Measurements from ENCODE around the gene CADPS.

CADPS gene

DNA sequence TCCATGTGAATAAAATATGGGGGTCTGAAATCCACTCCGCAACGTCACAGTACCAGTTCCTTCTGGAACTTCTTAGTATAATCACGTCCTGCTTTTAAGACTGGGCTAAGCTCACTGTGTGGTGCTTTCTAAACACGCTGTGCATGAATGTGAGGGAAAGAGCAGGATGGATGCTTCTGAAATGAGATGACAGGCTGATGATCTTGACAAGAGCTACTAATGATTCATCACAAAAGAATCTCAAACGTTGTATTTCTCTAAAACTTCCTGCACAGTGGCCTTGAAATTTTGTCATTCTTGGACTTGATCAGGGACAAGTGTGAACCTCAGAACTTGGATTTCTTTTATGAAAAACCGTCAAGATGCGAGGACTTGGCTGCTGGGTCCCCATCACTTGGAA lies 221.4 kb downstream of the CADPS start:
- Mint-ChIP-seq H3K4me3 (no peak overlapping the region), H3K27ac (no peak overlapping the region), H3K27me3 (ENCODE audit: low read depth, poor library complexity) (peaks cover 18% of the 10 kb centered on the region), H3K4me1 (no peaks in the 10 kb centered on the region), H3K36me3 (ENCODE audit: low read depth) (no peaks in the 10 kb centered on the region), H3K9me3 (no peaks in the 10 kb centered on the region)
- TF ChIP-seq CTCF (IDR thresholded peaks at IDR 0.05) = no peak
- no peak for DNase-seq

DNA sequence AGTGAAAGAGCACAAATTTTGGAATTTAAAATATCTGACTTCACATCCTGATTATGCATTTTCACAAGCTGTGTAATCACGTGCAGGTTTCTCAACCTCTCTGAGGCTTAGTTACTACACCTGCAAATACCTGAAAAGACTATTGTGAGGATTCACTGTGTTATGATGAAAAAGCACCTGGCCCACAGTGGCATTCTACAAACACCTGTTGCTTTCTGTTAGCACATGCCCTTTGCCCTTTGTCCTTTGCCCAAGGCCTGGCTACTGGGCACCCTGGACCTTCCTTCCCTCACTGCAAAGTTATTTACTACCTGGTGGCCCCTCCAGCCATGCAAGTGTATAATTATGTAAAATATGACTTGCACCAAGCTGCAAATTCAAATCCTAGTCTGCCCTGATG lies 227.5 kb downstream of the CADPS start:
- no peaks in the 10 kb centered on the region for H3K36me3 Mint-ChIP-seq (ENCODE audit: low read depth)
- no peak overlapping the region for H3K4me3 Mint-ChIP-seq
- DNase-seq = no peak
- H3K27ac Mint-ChIP-seq = no peak overlapping the region
- H3K9me3 Mint-ChIP-seq = no peaks in the 10 kb centered on the region
- TF ChIP-seq CTCF (IDR thresholded peaks at IDR 0.05) = no peak
- no peaks in the 10 kb centered on the region for H3K4me1 Mint-ChIP-seq
- H3K27me3 Mint-ChIP-seq (ENCODE audit: low read depth, poor library complexity) = peaks cover 4% of the 10 kb centered on the region

- no peaks in the 10 kb centered on the region for H3K9me3 Mint-ChIP-seq
- DNase-seq = no peak
- H3K4me3 Mint-ChIP-seq = no peak overlapping the region
- H3K27me3 Mint-ChIP-seq (ENCODE audit: low read depth, poor library complexity) = no peaks in the 10 kb centered on the region
- H3K36me3 Mint-ChIP-seq (ENCODE audit: low read depth) = no peaks in the 10 kb centered on the region
- no peaks in the 10 kb centered on the region for H3K4me1 Mint-ChIP-seq
- TF ChIP-seq CTCF (IDR thresholded peaks at IDR 0.05) = no peak
- H3K27ac Mint-ChIP-seq = no peak overlapping the region
These were observed 230.7 kb downstream of the CADPS start for GRCh38 chr3:62644493-62644892.

DNA sequence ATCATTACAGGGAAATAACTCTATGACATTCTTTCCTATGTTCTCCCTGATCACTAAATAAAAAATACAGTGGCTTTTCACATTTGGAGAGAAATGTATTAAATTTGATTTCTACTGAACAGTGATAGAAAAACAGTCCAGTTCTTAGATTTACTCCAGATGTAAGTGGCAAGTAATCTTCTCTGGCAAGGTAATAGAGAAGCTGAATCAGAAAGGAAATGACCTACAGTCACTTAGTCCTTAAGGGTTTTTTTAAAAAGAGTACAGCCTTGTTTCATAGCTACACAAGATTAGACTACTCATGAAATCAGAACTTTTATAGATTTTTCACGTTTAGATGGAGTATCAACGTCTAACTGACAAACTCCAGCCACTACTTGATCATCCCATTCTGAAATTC lies 236.9 kb downstream of the CADPS start:
- Mint-ChIP-seq H3K27ac (no peak overlapping the region), H3K9me3 (no peaks in the 10 kb centered on the region), H3K4me1 (no peaks in the 10 kb centered on the region), H3K36me3 (ENCODE audit: low read depth) (no peaks in the 10 kb centered on the region), H3K4me3 (no peak overlapping the region), H3K27me3 (ENCODE audit: low read depth, poor library complexity) (peaks cover 4% of the 10 kb centered on the region)
- DNase-seq = no peak
- TF ChIP-seq CTCF (IDR thresholded peaks at IDR 0.05) = no peak

- no peak overlapping the region for H3K27ac Mint-ChIP-seq
- H3K4me3 Mint-ChIP-seq = no peak overlapping the region
- H3K27me3 Mint-ChIP-seq (ENCODE audit: low read depth, poor library complexity) = peaks cover 4% of the 10 kb centered on the region
- TF ChIP-seq CTCF (IDR thresholded peaks at IDR 0.05) = no peak
- H3K4me1 Mint-ChIP-seq = no peaks in the 10 kb centered on the region
- DNase-seq = no peak
- H3K36me3 Mint-ChIP-seq (ENCODE audit: low read depth) = no peaks in the 10 kb centered on the region
- no peaks in the 10 kb centered on the region for H3K9me3 Mint-ChIP-seq
These were observed 238.9 kb downstream of the CADPS start for GRCh38 chr3:62636235-62636826.

DNA sequence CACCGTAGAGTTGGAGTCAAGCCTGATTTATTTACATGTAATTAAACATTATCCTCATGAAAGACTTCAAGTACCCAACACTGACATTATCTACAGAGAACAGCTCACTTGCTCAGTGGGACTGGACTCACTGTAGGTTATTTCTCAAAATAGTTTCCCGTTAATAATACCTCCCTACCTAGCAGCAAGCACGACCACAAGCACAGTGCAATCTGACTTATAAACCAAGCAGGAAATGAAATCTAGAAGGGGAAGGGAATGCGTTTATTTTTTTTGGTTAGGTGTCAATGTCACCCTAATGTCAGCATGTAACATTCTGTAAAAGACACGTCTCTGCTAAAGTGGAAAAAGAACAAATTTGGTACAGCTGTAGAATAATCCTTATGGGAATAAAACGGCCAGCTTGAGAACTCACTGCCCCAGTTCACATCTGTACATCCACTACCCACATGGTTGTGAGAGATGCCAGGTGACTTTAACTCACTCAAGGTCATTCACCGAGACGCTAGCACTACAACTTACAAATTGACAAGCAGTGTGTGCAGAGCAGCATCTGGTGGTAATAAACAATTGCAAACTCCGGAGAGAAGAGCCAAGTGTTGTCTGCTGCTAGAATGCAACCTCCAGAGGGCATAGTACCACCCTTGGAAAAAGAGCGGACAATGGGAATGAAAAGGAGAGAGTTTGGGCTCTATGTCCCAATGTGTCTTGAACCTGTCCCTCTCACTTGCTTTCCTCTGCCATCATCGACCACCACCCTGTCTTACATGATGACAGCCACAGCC lies 242.5 kb downstream of the CADPS start:
- Mint-ChIP-seq H3K27ac (no peak overlapping the region), H3K27me3 (ENCODE audit: low read depth, poor library complexity) (peaks cover 8% of the 10 kb centered on the region), H3K4me3 (no peak overlapping the region), H3K4me1 (peaks cover 2% of the 10 kb centered on the region), H3K9me3 (no peaks in the 10 kb centered on the region), H3K36me3 (ENCODE audit: low read depth) (no peaks in the 10 kb centered on the region)
- no peak for TF ChIP-seq CTCF (IDR thresholded peaks at IDR 0.05)
- DNase-seq = no peak
